Measurements from ENCODE around the gene KIF3B. TPM values are rescaled to one million over a fixed set of nuclear protein-coding genes. Genes with fewer than 3 reads are reported as not detected.

KIF3B gene
- total and polyA plus RNA-seq, 10 of the 15 experiments (the other 5 are each of a cell fraction or from before 2014, with no cell fraction given) = 7.4 to 37.3 (median 25.9) TPM

- ChIA-PET RAD21 (ENCODE audit: unreplicated experiment) (no interaction called here), CTCF (no interaction called here), SMC1A (ENCODE audit: uncharacterized antibody, unreplicated experiment) (no interaction called here), POLR2A (interaction anchor here (0.6 kb wide), 1 partner anchor 110 kb away, joined by 4 read pairs; no protein-coding TSS in a partner anchor)
- H3K9me3 ChIP-seq (replicated peaks; ENCODE audit: control insufficient read depth, insufficient read depth, low read length) = no peaks in the 10 kb centered on the region
- DNase-seq (ENCODE audit: low read depth, low spot score) = no peak
- peaks cover 4 to 25% of the 10 kb centered on the region in 2 experiments for H3K36me3 ChIP-seq (ENCODE audit: control insufficient read depth in 2 of 2, insufficient read depth in 2 of 2, low read length in 1 of 2)
- in situ Hi-C loops (cut with MboI) (no loop called here), intact Hi-C loops (cut with micrococcal nuclease; ENCODE audit: unreplicated experiment) (no loop called here)
- H3K4me1 ChIP-seq (ENCODE audit: control insufficient read depth, insufficient read depth, low read length) = no peaks in the 10 kb centered on the region; the same call in 1 of the 2 replicates
- H3K4me3 ChIP-seq = no peak overlapping the region
- 58% methylated on average over 6 of the region's 6 CpGs for WGBS (ENCODE audit: insufficient coverage, insufficient replicate concordance, low lambda C conversion rate, missing lambda C conversion rate)
- no peak overlapping the region for H3K4me2 ChIP-seq (ENCODE audit: control insufficient read depth, insufficient read depth)
- no TSS peak for BruUV-seq (replicated peaks)
- no peaks in the 10 kb centered on the region; the same call in 1 of the 2 replicates for H3K79me2 ChIP-seq (ENCODE audit: control insufficient read depth, insufficient read depth, low read length)
- no peaks in the 10 kb centered on the region for H3K27me3 ChIP-seq (replicated peaks in 1 of 2; ENCODE audit: control insufficient read depth in 2 of 2, insufficient read depth in 2 of 2, low read length in 1 of 2)
- H3K27ac ChIP-seq (ENCODE audit: control insufficient read depth, insufficient read depth) = no peak overlapping the region
- H4K20me1 ChIP-seq (ENCODE audit: control insufficient read depth, insufficient read depth) = no peaks in the 10 kb centered on the region
- TF ChIP-seq HDAC2 (IDR thresholded peaks at IDR 0.05) = no peak
- TF ChIP-seq BHLHE40 (IDR thresholded peaks at IDR 0.05; ENCODE audit: borderline replicate concordance in 1 of 2, low read depth in 2 of 2, low read length in 1 of 2) = no peak
- TF ChIP-seq E2F8 (IDR thresholded peaks at IDR 0.05; ENCODE audit: low read depth, partially characterized antibody) = no peak
- no peak for TF ChIP-seq YBX1 (IDR thresholded peaks at IDR 0.05)
- no peak for TF ChIP-seq RUNX3 (IDR thresholded peaks at IDR 0.05; ENCODE audit: low read length)
- TF ChIP-seq EGR1 (IDR thresholded peaks at IDR 0.05; ENCODE audit: borderline replicate concordance in 1 of 2, low read depth in 2 of 2, low read length in 2 of 2) = no peak
- TF ChIP-seq SMAD1 (IDR thresholded peaks at IDR 0.05; ENCODE audit: low read depth, partially characterized antibody) = no peak
- no peak for TF ChIP-seq ZNF622 (IDR thresholded peaks at IDR 0.05)
- no peak for TF ChIP-seq FOXK2 (IDR thresholded peaks at IDR 0.05)
- ATAC-seq = no peak
- no peak overlapping the region for H2AFZ ChIP-seq (ENCODE audit: control insufficient read depth, low read depth, low read length)
- no peak overlapping the region for H3K9ac ChIP-seq (ENCODE audit: control insufficient read depth, insufficient read depth, low read length)
- no peak for FAIRE-seq
Measured at GRCh38 chr20:32319100-32319499, 41.6 kb downstream of the KIF3B start.
